Measurements from ENCODE around the gene RIPK1.
A peak's percentile ranks its signal among the peaks of the same experiment; 100 is the strongest.
"Not testable (repeated sequence)": the region's sequence is repeated elsewhere in the genome, so short reads cannot be mapped to it uniquely, and the experiment has no call there.

RIPK1 gene

DNA sequence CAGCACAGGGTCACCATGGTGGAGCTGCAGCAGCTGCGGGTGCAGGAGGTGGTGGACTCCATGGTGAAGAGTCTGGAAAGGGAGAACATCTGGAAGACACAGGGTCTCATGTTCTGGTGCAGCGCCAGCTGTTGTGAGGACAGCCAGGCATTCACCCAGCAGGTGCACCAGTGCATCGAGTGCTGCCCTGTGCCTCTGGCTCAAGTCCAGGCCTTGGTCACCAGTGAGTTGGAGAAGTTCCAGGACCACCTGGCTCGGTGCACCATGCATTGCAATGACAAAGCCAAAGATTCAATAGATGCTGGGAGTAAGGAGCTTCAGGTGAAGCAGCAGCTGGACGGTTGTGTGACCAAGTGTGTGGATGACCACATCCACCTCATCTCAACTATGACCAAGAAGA lies 22.9 kb upstream of the RIPK1 start:
- DNase-seq (ENCODE audit: low read depth in 3 of 3, low spot score in 1 of 3): no peak

- DNase-seq (ENCODE audit: low read depth in 3 of 3, low spot score in 1 of 3): no peak
Observed at GRCh38 chr6:3045777-3046176, 22.5 kb upstream of the RIPK1 start.

GRCh38 chr6:3046295-3046694 lies 22.0 kb upstream of the RIPK1 start:
- DNase-seq (ENCODE audit: low read depth in 3 of 3, low spot score in 1 of 3): no peak

GRCh38 chr6:3048009-3048408 lies 20.3 kb upstream of the RIPK1 start:
- not testable (repeated sequence) for DNase-seq (ENCODE audit: low read depth in 3 of 3, low spot score in 1 of 3)

- DNase-seq (ENCODE audit: low read depth in 3 of 3, low spot score in 1 of 3): no peak
Observed at GRCh38 chr6:3052481-3053230, 15.6 kb upstream of the RIPK1 start.

GRCh38 chr6:3053231-3053508 lies 15.1 kb upstream of the RIPK1 start:
- DNase-seq (ENCODE audit: low read depth in 3 of 3, low spot score in 1 of 3): no peak

- not testable (repeated sequence) for DNase-seq (ENCODE audit: low read depth in 3 of 3, low spot score in 1 of 3)
Observed at GRCh38 chr6:3054229-3055157, 13.8 kb upstream of the RIPK1 start.

GRCh38 chr6:3055158-3055499 lies 13.2 kb upstream of the RIPK1 start:
- DNase-seq (ENCODE audit: low read depth in 3 of 3, low spot score in 1 of 3): not testable (repeated sequence)

- DNase-seq (ENCODE audit: low read depth in 3 of 3, low spot score in 1 of 3): no peak
Observed at GRCh38 chr6:3057063-3057770, 11.1 kb upstream of the RIPK1 start.

GRCh38 chr6:3058957-3059356 lies 9.3 kb upstream of the RIPK1 start:
- DNase-seq (ENCODE audit: low read depth in 3 of 3, low spot score in 1 of 3): no peak

GRCh38 chr6:3060092-3060491 lies 8.2 kb upstream of the RIPK1 start:
- not testable (repeated sequence) for DNase-seq (ENCODE audit: low read depth in 3 of 3, low spot score in 1 of 3)

DNA sequence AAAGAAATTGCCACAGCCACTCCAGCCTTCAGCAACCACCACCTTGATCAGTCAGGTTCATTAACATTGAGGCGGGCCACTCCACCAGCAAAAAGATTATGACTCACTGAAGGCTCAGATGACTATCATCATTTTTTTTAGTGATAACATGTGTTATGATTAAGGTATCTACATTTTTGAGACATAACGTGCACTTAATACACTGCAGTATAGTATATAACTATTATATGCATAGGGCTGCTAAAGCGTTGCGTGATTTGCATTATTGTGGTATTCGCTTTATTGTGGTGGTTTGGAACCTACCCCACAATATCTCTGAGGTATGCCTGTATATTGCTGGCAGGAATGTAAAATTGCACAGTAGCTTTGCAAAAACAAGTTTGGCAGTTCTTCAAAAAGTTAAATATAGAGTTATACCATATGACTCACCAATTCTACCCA lies 6.8 kb upstream of the RIPK1 start:
- no peak for DNase-seq (ENCODE audit: low read depth in 3 of 3, low spot score in 1 of 3)

GRCh38 chr6:3063340-3063732 lies 5.0 kb upstream of the RIPK1 start:
- not testable (repeated sequence) for DNase-seq (ENCODE audit: low read depth in 3 of 3, low spot score in 1 of 3)

DNA sequence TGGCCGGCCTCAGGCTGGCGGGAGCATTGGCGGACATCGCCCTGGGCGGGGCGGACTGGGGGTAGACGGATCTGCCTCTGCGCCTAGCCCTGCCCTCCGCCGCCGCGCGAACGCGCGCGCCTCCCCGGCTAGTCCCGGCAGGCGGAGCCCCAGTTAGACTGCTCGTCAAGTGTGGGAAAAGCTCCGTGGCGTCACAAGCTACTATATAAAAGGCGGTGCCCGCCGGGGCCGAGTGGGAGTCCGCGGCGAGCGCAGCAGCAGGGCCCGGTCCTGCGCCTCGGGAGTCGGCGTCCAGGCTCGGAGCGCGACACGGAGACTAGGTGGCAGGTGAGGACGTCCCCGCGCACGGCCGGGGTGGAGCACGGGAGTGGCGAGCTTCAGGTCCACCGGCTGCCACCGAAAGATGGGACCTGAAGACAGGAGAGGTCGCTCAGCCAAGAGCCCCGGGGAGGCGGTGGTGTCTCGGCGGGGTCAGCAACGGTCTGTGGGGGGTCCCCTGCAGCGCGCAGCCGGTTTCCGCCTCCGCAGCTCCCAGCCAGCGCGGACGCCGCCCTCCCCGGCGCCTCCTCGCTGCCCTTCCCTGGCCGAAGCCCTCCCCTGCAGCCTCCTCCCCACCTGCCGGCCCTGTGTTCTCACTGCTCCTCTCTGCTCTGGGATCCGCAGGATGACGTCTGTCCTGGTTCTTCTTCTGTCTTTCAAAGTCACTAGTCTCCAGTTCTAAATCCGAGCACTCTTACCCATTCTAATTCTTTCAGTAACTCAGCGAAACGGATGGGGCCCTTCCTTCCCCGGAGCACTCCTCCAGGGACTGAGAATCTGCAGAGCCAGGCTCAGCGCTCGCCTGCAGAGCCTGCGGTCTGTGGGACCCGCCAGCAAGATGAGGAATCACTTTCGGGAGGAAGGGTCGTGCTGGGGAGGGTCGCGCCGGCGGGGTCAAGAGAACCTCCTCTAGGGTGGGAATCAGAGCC lies 4.3 kb upstream of the RIPK1 start:
- DNase-seq (ENCODE audit: low read depth in 3 of 3, low spot score in 1 of 3): peak; percentile 74 to 82 (median 80)

- no peak for DNase-seq (ENCODE audit: low read depth in 3 of 3, low spot score in 1 of 3)
Observed at GRCh38 chr6:3071568-3071967, 3.3 kb downstream of the RIPK1 start.

DNA sequence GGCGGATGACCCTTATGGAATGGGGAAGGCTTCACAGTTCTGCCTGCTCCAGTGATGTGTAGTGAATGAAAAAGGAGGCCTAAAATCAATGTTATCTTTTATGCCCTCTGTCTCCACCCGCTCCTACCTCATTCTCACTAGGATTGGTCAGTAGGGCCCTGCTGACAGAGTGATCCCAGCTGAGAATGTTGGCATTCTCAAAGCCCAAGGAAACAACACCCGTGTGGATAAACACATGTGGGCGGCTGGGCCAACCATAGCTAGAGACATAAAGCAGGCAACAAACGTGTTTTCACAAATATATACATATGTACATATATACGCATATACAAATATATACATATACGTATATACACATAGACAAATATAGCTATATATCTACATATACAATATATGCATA lies 4.5 kb downstream of the RIPK1 start:
- DNase-seq (ENCODE audit: low read depth in 3 of 3, low spot score in 1 of 3): no peak

DNA sequence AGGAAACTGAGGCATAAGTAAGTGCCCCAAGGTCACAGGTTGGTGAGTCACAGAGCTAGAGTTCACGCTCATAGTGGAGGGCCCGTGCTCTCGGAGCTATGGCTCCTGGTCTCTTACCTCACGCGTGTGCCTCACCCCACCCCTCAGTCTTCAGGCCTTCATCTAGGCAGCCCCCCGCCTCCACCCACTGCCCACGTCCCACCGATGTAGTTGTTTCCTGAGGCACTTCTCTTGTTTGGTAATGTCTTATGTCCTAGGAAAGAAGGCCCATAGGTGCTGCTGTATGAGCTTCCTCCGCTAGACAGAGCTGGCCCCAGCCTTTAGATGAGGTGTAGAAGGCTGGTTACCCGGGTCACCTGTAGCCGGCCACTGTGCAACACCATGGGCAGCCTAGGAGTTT lies 5.1 kb downstream of the RIPK1 start:
- DNase-seq (ENCODE audit: low read depth in 3 of 3, low spot score in 1 of 3): no peak

DNA sequence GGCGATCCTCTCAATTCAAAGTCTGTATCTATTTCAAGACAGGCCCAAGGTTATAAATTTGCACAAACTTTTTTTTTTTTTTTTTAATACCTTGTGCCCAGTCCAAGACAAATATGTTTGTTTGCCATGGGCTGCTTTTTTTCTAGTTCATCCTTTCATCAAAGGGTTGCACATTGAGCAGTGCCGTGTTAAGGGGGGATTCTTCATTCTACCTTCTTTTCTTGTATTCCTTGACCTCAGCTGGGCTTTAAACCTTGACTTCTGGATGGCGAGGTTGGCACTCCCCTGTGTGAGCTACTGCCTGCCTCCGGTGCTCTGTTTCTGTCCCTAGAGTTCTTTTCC lies 7.4 kb downstream of the RIPK1 start:
- no peak for DNase-seq (ENCODE audit: low read depth in 3 of 3, low spot score in 1 of 3)

DNA sequence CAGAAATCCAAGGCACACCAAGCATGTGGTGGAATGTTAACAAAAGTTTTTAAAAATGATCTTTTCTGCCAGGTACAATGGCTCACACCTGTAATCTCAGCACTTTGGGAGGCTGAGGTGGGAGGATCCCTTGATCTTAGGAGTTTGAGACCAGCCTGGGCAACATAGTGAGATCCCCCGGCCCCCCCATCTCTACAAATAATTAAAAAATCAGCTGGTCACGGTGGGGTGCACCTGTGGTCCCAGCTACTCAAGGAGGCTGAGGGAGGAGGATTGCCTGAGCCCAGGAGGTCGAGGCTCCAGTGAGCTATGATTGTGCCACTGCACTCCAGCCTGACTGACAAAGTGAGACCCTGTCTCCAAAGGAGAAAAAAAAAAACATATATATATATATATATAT lies 8.0 kb downstream of the RIPK1 start:
- no peak for DNase-seq (ENCODE audit: low read depth in 3 of 3, low spot score in 1 of 3)

GRCh38 chr6:3077430-3077829 lies 9.1 kb downstream of the RIPK1 start:
- no peak for DNase-seq (ENCODE audit: low read depth in 3 of 3, low spot score in 1 of 3)

DNA sequence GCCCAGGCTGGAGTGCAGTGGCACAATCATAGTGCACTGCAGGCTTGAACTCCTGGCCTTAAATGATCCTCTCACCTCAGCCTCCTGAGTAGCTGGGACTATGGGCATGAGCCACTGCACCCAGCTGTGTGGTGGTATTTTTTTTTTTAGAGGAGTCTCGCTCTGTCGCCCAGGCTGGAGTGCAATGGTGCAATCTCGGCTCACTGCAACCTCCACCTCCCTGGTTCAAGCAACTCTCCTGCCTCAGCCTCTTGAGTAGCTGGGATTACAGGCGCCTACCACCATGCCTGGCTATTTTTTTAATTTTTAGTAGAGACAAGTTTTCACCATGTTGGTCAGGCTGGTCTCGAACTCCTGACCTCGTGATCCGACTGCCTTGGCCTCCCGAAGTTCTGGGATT lies 10.7 kb downstream of the RIPK1 start:
- DNase-seq (ENCODE audit: low read depth in 3 of 3, low spot score in 1 of 3): not testable (repeated sequence)
